Measurements from ENCODE around the gene ALS2.

GRCh38 chr2:201674794-201675193 is 105.9 kb downstream of the ALS2 start:
- TF ChIP-seq CTCF (IDR thresholded peaks at IDR 0.05; ENCODE audit: insufficient read depth, low read depth, low read length) = no peak
- no peak for TF ChIP-seq EZH2 (IDR thresholded peaks at IDR 0.05; ENCODE audit: insufficient read depth, low read length)
